ENCODE measurements around the gene LANCL1.

LANCL1 gene

GRCh38 chr2:210476194-210477128 lies at the start of gene LANCL1:
Gene LANCL1, minus strand, starts transcription at chr2:210476759. Its CDS starts 363 bp downstream, at chr2:210476396.
- ChIA-PET POLR2A (ENCODE audit: low non-redundant PET) (no interaction called here), CTCF (interaction anchor here (0.9 kb wide), 1 partner anchor 27 kb away, joined by 5 read pairs; no protein-coding TSS in a partner anchor)
- no peak for TF ChIP-seq CTCF (conservative IDR thresholded peaks at IDR 0.05; ENCODE audit: low read depth)
- DNase-seq (ENCODE audit: low spot score), result peak; percentile 94
- H3K27ac ChIP-seq, result peak within 1 kb of the TSS; percentile 71

DNA sequence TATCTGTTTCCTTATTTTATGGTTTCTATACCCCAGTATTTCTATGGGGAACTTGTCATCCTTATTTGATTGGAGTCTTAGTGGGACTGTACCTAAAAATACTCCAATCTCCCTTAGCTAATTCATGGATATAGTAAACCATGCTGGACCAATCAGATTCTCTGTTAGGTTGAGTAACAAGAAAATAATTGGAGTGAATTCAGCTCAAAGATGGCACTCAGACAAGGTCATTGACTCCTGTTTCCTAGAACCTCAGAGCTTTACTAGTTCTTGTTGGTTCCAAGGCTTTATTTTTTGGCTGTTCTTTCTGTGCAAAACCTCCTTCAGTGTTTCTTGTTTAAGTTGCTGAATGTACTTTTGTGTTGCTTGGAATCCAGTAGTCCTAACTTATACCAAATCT lies 48.0 kb upstream of the LANCL1 start:
- DNase-seq (ENCODE audit: low spot score), result no peak
- ChIA-PET POLR2A (ENCODE audit: low non-redundant PET) (no interaction called here), CTCF (no interaction called here)
- TF ChIP-seq CTCF (conservative IDR thresholded peaks at IDR 0.05; ENCODE audit: low read depth), result no peak
- H3K27ac ChIP-seq, result no peak overlapping the region

DNA sequence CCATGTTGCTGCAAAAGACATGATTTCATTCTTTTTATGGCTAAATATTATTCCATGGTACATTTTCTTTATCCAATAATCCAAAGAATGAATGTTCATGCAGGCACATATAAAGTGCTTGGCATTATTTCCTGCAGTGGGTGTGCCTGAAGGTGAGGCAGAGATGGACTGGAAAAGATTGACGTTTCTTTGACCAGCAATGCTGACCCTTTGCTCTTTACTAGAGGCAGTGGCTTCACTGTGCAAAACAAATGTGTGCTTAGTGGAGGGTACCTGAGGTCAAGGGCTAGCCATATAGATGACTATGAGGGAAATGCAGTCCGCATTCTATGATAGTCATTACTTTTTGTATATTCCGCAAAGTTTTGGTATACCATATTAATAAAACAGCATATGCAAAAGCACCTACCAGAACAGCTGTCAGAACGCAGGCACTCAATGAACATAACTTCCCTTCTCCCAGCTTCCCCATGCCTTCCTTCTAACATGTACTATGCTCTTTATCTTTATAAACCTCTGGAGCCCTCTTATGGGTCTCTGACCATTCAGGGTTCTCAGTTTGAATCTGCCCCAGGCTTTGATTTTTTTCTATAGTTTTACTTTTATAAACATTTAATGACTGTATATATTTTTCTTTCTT lies 47.2 kb upstream of the LANCL1 start:
- CTCF ChIA-PET, result interaction anchor here (0.6 kb wide), 1 partner anchor 20 kb away, joined by 3 read pairs; no protein-coding TSS in a partner anchor

DNA sequence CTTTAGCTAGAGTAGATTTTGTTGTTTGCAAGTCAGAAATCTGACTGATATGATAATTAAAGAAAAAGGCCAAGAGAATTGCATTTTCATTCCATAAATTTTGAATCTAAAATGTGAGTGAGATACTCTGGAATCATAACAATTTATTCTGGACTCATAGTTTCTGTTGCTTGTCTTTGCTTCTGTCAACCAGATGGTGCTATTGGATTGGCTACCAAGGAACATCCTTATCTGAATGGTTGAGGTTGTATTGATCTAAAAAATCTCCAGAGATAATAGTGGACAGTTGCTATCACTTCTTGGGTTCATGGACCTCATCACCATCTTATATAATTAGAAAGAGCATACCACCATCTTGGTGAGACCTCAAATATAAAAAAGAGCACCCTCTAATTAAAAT lies 45.8 kb upstream of the LANCL1 start:
- CTCF ChIA-PET, result interaction anchor here (0.7 kb wide), 1 partner anchor 16 kb away, joined by 3 read pairs; no protein-coding TSS in a partner anchor
- DNase-seq (ENCODE audit: low spot score), result no peak
- H3K27ac ChIP-seq, result no peak overlapping the region
- no peak for TF ChIP-seq CTCF (conservative IDR thresholded peaks at IDR 0.05; ENCODE audit: low read depth)
- POLR2A ChIA-PET (ENCODE audit: low non-redundant PET), result no interaction called here

More for the DNA sequence above, 47.2 kb upstream of the LANCL1 start:
- POLR2A ChIA-PET (ENCODE audit: low non-redundant PET), result no interaction called here
- no peak overlapping the region for H3K27ac ChIP-seq
- no peak for DNase-seq (ENCODE audit: low spot score)
- TF ChIP-seq CTCF (conservative IDR thresholded peaks at IDR 0.05; ENCODE audit: low read depth), result no peak

- DNase-seq (ENCODE audit: low spot score), result no peak
- no peak for TF ChIP-seq CTCF (conservative IDR thresholded peaks at IDR 0.05; ENCODE audit: low read depth)
- ChIA-PET CTCF (no interaction called here), POLR2A (ENCODE audit: low non-redundant PET) (no interaction called here)
- H3K27ac ChIP-seq, result no peak overlapping the region
These were observed 43.0 kb upstream of the LANCL1 start for GRCh38 chr2:210519594-210519993.

GRCh38 chr2:210517264-210517663 lies 40.7 kb upstream of the LANCL1 start:
- no peak for DNase-seq (ENCODE audit: low spot score)
- no peak overlapping the region for H3K27ac ChIP-seq
- CTCF ChIA-PET, result no interaction called here
- TF ChIP-seq CTCF (conservative IDR thresholded peaks at IDR 0.05; ENCODE audit: low read depth), result no peak
- POLR2A ChIA-PET (ENCODE audit: low non-redundant PET), result no interaction called here

All from RWPE1 (cell line).